SK-N-MC (cell line): Measurements from ENCODE around the gene SREK1IP1.

ENCODE experiments used
- EZH2 ChIP-seq: fragments of 200-600 bp; sonication (generic); IDR thresholded peaks from one replicate; pipeline ENCODE4 v1.6.1; 2017; ENCODE audit warnings: antibody characterized with exemption
- POLR2AphosphoS5 ChIP-seq: IDR thresholded peaks from 2 replicates; pipeline ENCODE4 v1.6.1; 2012; ENCODE audit warnings: mild to moderate bottlenecking, low read depth, low read length, borderline replicate concordance

- no peak for TF ChIP-seq EZH2
- TF ChIP-seq POLR2AphosphoS5, result no peak
Measured at GRCh38 chr5:64814073-64814472, 45.6 kb upstream of the SREK1IP1 start.
